ENCODE data around the gene QRFP. TPM values are rescaled to one million over a fixed set of nuclear protein-coding genes. Genes with fewer than 3 reads are reported as not detected.

QRFP gene
- polyA plus RNA-seq, 1 of the 3 experiments (the other 2 are of a cell fraction): not detected

DNA sequence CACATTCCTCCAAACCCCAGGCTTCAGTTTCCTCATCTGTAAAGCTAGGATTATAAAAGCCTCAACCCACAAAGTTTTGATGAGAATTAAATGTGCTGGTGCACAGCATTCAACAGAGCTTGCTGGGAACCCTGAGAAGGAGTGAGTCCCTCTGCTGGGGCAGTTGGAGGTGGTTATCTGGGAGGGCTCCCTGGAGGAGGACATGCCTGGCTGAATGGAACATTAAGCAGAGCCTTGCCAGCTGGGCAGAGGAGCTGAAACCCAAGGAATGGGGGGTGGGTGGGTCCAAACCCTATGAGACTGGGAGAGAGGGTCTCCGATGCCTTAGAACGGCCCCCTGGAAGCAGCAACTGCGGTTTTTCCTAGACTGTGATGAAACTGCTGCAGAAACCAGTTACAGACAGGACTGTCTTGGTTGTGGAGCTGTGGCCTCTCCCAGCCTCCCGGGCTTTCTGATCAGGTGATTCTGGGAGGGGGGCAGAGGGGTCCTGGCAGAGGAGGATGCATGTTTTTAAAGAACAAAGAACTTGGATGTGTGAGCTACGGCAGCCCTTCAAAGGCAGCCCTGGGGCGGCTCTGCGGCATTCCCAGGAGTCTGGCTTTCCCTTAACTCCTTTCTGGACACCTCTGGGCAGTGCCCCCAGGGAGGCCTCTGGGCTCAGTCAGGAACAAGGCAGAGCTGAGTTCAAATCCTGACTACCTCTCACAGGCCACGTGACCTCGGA, 21.7 kb upstream of the QRFP start:
- TF ChIP-seq JUND (IDR thresholded peaks at IDR 0.05): no peak
- TF ChIP-seq, protein P1, sequence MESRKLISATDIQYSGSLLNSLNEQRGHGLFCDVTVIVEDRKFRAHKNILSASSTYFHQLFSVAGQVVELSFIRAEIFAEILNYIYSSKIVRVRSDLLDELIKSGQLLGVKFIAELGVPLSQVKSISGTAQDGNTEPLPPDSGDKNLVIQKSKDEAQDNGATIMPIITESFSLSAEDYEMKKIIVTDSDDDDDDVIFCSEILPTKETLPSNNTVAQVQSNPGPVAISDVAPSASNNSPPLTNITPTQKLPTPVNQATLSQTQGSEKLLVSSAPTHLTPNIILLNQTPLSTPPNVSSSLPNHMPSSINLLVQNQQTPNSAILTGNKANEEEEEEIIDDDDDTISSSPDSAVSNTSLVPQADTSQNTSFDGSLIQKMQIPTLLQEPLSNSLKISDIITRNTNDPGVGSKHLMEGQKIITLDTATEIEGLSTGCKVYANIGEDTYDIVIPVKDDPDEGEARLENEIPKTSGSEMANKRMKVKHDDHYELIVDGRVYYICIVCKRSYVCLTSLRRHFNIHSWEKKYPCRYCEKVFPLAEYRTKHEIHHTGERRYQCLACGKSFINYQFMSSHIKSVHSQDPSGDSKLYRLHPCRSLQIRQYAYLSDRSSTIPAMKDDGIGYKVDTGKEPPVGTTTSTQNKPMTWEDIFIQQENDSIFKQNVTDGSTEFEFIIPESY (IDR thresholded peaks at IDR 0.05; ENCODE audit: borderline replicate concordance, low read depth): no peak
- no peak for TF ChIP-seq CHD2 (IDR thresholded peaks at IDR 0.05; ENCODE audit: low read length, partially characterized antibody)
- TF ChIP-seq, protein P2, sequence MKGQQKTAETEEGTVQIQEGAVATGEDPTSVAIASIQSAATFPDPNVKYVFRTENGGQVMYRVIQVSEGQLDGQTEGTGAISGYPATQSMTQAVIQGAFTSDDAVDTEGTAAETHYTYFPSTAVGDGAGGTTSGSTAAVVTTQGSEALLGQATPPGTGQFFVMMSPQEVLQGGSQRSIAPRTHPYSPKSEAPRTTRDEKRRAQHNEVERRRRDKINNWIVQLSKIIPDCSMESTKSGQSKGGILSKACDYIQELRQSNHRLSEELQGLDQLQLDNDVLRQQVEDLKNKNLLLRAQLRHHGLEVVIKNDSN (IDR thresholded peaks at IDR 0.05; ENCODE audit: borderline replicate concordance, low read depth): no peak
- TF ChIP-seq, protein P3, sequence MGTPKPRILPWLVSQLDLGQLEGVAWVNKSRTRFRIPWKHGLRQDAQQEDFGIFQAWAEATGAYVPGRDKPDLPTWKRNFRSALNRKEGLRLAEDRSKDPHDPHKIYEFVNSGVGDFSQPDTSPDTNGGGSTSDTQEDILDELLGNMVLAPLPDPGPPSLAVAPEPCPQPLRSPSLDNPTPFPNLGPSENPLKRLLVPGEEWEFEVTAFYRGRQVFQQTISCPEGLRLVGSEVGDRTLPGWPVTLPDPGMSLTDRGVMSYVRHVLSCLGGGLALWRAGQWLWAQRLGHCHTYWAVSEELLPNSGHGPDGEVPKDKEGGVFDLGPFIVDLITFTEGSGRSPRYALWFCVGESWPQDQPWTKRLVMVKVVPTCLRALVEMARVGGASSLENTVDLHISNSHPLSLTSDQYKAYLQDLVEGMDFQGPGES (IDR thresholded peaks at IDR 0.05; ENCODE audit: low read depth, low read length): no peak
- no peak for TF ChIP-seq YY1 (IDR thresholded peaks at IDR 0.05; ENCODE audit: low read depth)
- TF ChIP-seq NRF1 (IDR thresholded peaks at IDR 0.05; ENCODE audit: low read depth, low read length): no peak
- no peak for TF ChIP-seq RCOR1 (IDR thresholded peaks at IDR 0.05; ENCODE audit: low read length)
- TF ChIP-seq TEAD4 (IDR thresholded peaks at IDR 0.05; ENCODE audit: borderline replicate concordance, insufficient read depth): no peak
- TF ChIP-seq SIN3A (IDR thresholded peaks at IDR 0.05; ENCODE audit: borderline replicate concordance, low read depth, low read length): no peak
- TF ChIP-seq, protein P4, sequence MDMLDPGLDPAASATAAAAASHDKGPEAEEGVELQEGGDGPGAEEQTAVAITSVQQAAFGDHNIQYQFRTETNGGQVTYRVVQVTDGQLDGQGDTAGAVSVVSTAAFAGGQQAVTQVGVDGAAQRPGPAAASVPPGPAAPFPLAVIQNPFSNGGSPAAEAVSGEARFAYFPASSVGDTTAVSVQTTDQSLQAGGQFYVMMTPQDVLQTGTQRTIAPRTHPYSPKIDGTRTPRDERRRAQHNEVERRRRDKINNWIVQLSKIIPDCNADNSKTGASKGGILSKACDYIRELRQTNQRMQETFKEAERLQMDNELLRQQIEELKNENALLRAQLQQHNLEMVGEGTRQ (IDR thresholded peaks at IDR 0.05; ENCODE audit: borderline replicate concordance, low read depth, low read length): no peak
- no peak for TF ChIP-seq RAD21 (IDR thresholded peaks at IDR 0.05; ENCODE audit: low read length)
- TF ChIP-seq MXI1 (IDR thresholded peaks at IDR 0.05; ENCODE audit: low read depth, low read length): no peak
- H3K27ac ChIP-seq (ENCODE audit: low read depth in 2 of 2, low read length in 1 of 2): no peak overlapping the region
- no peaks in the 10 kb centered on the region for H3K9me2 ChIP-seq
- CTCF ChIA-PET: interaction anchor here (0.9 to 2.2 kb wide), 3 partner anchors 9 to 28 kb away, joined by 3 to 9 read pairs (median 3); no protein-coding TSS in a partner anchor
- no peaks in the 10 kb centered on the region for H4K20me1 ChIP-seq (ENCODE audit: insufficient read depth)
- H3K36me3 ChIP-seq (replicated peaks in 1 of 2; ENCODE audit: control insufficient read depth in 1 of 2, insufficient read depth in 2 of 2, low read length in 1 of 2): no peaks in the 10 kb centered on the region
- no peak overlapping the region for H3K4me3 ChIP-seq (ENCODE audit: low read depth in 2 of 2, low read length in 1 of 2)
- 53% methylated on average over 6 of the region's 9 CpGs for WGBS (ENCODE audit: low lambda C conversion rate)
- no peaks in the 10 kb centered on the region for H3K9me3 ChIP-seq
- no peak overlapping the region for H3K4me2 ChIP-seq
- no peak overlapping the region for H3K9ac ChIP-seq
- H2AFZ ChIP-seq (ENCODE audit: low read depth): no peak overlapping the region
- no peaks in the 10 kb centered on the region for H3K79me2 ChIP-seq (ENCODE audit: insufficient read depth)
- no peaks in the 10 kb centered on the region for H3K4me1 ChIP-seq (ENCODE audit: control insufficient read depth in 1 of 2, insufficient read depth in 2 of 2, low read depth in 1 of 2, low read length in 1 of 2)
- H3F3A ChIP-seq (replicated peaks; ENCODE audit: insufficient read depth): no peaks in the 10 kb centered on the region
- H3K27me3 ChIP-seq (ENCODE audit: insufficient read depth): no peaks in the 10 kb centered on the region; the same call in 1 of the 2 replicates
- DNase-seq: no peak
- POLR2A ChIA-PET: no interaction called here

All from SK-N-SH (cell line).